T47D (cell line): ENCODE results near the gene TOMM34.

Experiments used
- DNase-seq, 2 experiments: peaks; one replicate each; pipeline versions ENCODE4 v3.0.0 to v3.0.0-alpha.2; 2011 to 2012; ENCODE audit warnings: low read depth in 1 of 2, low spot score in 1 of 2
- JUND ChIP-seq: IDR thresholded peaks from 2 replicates; pipeline ENCODE4 v1.6.1; 2012; ENCODE audit warnings: low read depth
- in situ Hi-C: cut with HindIII; loops from 2 replicates; pipeline ENCODE4 v1.10.0; 2016; ENCODE audit warnings: low sequenced_read_pairs, low pct_unique_long_range_greater_than_20kb

Gene TOMM34

GRCh38 chr20:44959082-44959637 lies 1.0 kb downstream of the TOMM34 start:
- no peak for DNase-seq
- in situ Hi-C loops = no loop called here
- TF ChIP-seq JUND = no peak

GRCh38 chr20:44958276-44958675 lies 1.9 kb downstream of the TOMM34 start:
- in situ Hi-C loops = no loop called here
- TF ChIP-seq JUND = no peak
- DNase-seq = no peak

GRCh38 chr20:44956410-44956809 lies 3.8 kb downstream of the TOMM34 start:
- no peak for DNase-seq
- in situ Hi-C loops = no loop called here
- no peak for TF ChIP-seq JUND

- DNase-seq = no peak
- in situ Hi-C loops = no loop called here
- no peak for TF ChIP-seq JUND
These were observed 4.9 kb downstream of the TOMM34 start for GRCh38 chr20:44955270-44955669.

GRCh38 chr20:44954211-44954610 lies 6.0 kb downstream of the TOMM34 start:
- DNase-seq = peak; percentile 64 to 94
- in situ Hi-C loops = no loop called here

GRCh38 chr20:44952731-44953130 lies 7.5 kb downstream of the TOMM34 start:
- in situ Hi-C loops = no loop called here
- TF ChIP-seq JUND = no peak
- peak; percentile 45 to 83 for DNase-seq

More at GRCh38 chr20:44954211-44954610, 6.0 kb downstream of the TOMM34 start:
- TF ChIP-seq JUND = peak; percentile 56; the same call in 1 of the 2 replicates

GRCh38 chr20:44950368-44950767 lies 9.8 kb downstream of the TOMM34 start:
- no peak for DNase-seq
- in situ Hi-C loops = no loop called here
- no peak for TF ChIP-seq JUND

- DNase-seq = no peak
- in situ Hi-C loops = no loop called here
- no peak for TF ChIP-seq JUND
These were observed 11.7 kb downstream of the TOMM34 start for GRCh38 chr20:44948513-44948912.

GRCh38 chr20:44948107-44948506 lies 12.1 kb downstream of the TOMM34 start:
- TF ChIP-seq JUND = no peak
- no peak for DNase-seq
- in situ Hi-C loops = no loop called here

GRCh38 chr20:44946271-44946852 lies 13.8 kb downstream of the TOMM34 start:
- in situ Hi-C loops = no loop called here
- no peak for TF ChIP-seq JUND
- no peak for DNase-seq

GRCh38 chr20:44945261-44945660 lies 14.9 kb downstream of the TOMM34 start:
- TF ChIP-seq JUND = no peak
- DNase-seq = no peak
- in situ Hi-C loops = no loop called here

GRCh38 chr20:44943828-44944227 lies 16.4 kb downstream of the TOMM34 start:
- no peak for DNase-seq
- in situ Hi-C loops = no loop called here
- no peak for TF ChIP-seq JUND

- peak in 1 of 2 experiments; percentile 35 for DNase-seq
- no peak for TF ChIP-seq JUND
- in situ Hi-C loops = no loop called here
These were observed 17.8 kb downstream of the TOMM34 start for GRCh38 chr20:44942264-44942973.

GRCh38 chr20:44941120-44941691 lies 19.0 kb downstream of the TOMM34 start:
- in situ Hi-C loops = no loop called here
- TF ChIP-seq JUND = no peak

More at GRCh38 chr20:44941120-44941691, 19.0 kb downstream of the TOMM34 start:
- no peak for DNase-seq
